Measurements from ENCODE around the gene USP17L13.
"Not testable (repeated sequence)": the region's sequence is repeated elsewhere in the genome, so short reads cannot be mapped to it uniquely, and the experiment has no call there.

USP17L13 gene, protein sequence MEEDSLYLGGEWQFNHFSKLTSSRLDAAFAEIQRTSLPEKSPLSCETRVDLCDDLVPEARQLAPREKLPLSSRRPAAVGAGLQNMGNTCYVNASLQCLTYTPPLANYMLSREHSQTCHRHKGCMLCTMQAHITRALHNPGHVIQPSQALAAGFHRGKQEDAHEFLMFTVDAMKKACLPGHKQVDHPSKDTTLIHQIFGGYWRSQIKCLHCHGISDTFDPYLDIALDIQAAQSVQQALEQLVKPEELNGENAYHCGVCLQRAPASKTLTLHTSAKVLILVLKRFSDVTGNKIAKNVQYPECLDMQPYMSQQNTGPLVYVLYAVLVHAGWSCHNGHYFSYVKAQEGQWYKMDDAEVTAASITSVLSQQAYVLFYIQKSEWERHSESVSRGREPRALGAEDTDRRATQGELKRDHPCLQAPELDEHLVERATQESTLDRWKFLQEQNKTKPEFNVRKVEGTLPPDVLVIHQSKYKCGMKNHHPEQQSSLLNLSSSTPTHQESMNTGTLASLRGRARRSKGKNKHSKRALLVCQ

DNA sequence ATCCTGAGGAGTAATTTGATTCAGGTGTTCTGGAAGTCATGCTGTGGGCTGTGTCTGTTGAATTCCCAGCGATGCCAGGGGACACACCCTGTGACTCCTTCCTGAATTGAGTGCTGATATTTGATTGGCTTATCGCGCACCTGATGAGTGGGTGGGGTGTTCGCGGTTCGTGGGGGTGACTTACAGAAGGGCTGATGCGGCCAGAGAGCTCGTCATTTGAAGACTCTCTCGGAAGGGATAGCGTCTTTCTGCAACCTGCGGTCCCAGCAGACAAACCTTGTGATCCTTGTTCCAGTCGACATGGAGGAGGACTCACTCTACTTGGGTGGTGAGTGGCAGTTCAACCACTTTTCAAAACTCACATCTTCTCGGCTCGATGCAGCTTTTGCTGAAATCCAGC lies at the start of gene USP17L13:
Gene USP17L13 (plus strand): TSS at position 301 of the 400 bp plus-strand sequence. CDS start 0 bp downstream, at position 301.
- DNase-seq = not testable (repeated sequence)

DNA sequence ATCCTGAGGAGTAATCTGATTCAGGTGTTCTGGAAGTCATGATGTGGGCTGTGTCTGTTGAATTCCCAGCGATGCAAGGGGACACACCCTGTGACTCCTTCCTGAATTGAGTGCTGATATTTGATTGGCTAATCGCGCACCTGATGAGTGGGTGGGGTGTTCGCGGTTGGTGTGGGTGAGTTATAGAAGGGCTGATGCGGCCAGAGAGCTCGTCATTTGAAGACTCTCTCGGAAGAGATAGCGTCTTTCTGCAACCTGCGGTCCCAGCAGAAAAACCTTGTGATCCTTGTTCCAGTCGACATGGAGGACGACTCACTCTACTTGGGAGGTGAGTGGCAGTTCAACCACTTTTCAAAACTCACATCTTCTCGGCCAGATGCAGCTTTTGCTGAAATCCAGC lies 14.3 kb upstream of the USP17L13 start, which contains the start of gene USP17L10:
Gene USP17L10 (plus strand): TSS at position 301 of the 400 bp plus-strand sequence. CDS start 0 bp downstream, at position 301.
- not testable (repeated sequence) for DNase-seq

DNA sequence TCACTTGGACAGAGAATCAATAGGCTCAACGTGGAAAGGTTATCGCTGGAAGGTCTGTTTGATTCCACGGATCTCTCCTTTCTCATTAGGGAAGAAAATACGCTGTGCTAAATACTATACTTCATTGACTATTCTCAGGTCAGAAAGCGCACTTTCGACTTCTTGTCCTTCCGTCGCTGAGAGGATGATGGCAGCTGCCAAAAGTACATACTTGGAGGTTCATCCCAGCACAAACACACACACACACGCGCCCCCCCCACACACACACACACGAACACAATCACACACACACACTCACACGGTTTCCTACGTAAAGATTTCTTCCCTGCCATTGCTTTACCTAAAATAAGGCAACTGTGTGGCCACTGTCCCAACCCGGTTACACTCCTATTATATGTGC lies 10.0 kb upstream of the USP17L13 start:
- DNase-seq = not testable (repeated sequence)

DNA sequence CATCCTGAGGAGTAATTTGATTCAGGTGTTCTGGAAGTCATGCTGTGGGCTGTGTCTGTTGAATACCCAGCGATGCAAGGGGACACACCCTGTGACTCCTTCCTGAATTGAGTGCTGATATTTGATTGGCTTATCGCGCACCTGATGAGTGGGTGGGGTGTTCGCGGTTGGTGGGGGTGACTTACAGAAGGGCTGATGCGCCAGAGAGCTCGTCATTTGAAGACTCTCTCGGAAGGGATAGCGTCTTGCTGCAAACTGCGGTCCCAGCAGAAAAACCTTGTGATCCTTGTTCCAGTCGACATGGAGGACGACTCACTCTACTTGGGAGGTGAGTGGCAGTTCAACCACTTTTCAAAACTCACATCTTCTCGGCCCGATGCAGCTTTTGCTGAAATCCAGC lies 9.6 kb upstream of the USP17L13 start, which contains the start of gene USP17L11:
Gene USP17L11 (plus strand): TSS at position 301 of the 400 bp plus-strand sequence. CDS start 0 bp downstream, at position 301.
- not testable (repeated sequence) for DNase-seq

DNA sequence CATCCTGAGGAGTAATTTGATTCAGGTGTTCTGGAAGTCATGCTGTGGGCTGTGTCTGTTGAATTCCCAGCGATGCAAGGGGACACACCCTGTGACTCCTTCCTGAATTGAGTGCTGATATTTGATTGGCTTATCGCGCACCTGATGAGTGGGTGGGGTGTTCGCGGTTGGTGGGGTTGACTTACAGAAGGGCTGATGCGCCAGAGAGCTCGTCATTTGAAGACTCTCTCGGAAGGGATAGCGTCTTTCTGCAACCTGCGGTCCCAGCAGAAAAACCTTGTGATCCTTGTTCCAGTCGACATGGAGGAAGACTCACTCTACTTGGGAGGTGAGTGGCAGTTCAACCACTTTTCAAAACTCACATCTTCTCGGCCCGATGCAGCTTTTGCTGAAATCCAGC lies 4.8 kb upstream of the USP17L13 start, which contains the start of gene USP17L12:
Gene USP17L12 (plus strand): TSS at position 301 of the 400 bp plus-strand sequence. CDS start 0 bp downstream, at position 301.
- DNase-seq = not testable (repeated sequence)

DNA sequence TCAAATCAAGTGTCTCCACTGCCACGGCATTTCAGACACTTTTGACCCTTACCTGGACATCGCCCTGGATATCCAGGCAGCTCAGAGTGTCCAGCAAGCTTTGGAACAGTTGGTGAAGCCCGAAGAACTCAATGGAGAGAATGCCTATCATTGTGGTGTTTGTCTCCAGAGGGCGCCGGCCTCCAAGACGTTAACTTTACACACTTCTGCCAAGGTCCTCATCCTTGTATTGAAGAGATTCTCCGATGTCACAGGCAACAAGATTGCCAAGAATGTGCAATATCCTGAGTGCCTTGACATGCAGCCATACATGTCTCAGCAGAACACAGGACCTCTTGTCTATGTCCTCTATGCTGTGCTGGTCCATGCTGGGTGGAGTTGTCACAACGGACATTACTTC lies 5.6 kb downstream of the USP17L13 start:
- not testable (repeated sequence) for DNase-seq

DNA sequence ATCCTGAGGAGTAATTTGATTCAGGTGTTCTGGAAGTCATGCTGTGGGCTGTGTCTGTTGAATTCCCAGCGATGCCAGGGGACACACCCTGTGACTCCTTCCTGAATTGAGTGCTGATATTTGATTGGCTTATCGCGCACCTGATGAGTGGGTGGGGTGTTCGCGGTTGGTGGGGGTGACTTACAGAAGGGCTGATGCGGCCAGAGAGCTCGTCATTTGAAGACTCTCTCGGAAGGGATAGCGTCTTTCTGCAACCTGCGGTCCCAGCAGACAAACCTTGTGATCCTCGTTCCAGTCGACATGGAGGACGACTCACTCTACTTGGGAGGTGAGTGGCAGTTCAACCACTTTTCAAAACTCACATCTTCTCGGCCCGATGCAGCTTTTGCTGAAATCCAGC lies 9.4 kb downstream of the USP17L13 start, which contains the start of gene USP17L15:
Gene USP17L15 (plus strand): TSS at position 301 of the 400 bp plus-strand sequence. CDS start 0 bp downstream, at position 301.
- DNase-seq = not testable (repeated sequence)

DNA sequence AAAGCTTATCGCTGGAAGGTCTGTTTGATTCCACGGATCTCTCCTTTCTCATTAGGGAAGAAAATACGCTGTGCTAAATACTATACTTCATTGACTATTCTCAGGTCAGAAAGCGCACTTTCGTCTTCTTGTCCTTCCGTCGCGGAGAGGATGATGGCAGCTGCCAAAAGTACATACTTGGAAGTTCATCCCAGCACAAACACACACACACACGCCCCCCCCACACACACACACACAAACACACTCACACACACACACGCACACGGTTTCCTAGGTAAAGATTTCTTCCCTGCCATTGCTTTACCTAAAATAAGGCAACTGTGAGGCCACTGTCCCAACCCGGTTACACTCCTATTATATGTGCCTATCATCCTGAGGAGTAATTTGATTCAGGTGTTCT lies 13.8 kb downstream of the USP17L13 start:
- DNase-seq = not testable (repeated sequence)

DNA sequence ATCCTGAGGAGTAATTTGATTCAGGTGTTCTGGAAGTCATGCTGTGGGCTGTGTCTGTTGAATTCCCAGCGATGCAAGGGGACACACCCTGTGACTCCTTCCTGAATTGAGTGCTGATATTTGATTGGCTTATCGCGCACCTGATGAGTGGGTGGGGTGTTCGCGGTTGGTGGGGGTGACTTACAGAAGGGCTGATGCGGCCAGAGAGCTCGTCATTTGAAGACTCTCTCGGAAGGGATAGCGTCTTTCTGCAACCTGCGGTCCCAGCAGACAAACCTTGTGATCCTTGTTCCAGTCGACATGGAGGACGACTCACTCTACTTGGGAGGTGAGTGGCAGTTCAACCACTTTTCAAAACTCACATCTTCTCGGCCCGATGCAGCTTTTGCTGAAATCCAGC lies 18.9 kb downstream of the USP17L13 start, which contains the start of gene USP17L17:
Gene USP17L17 (plus strand): TSS at position 301 of the 400 bp plus-strand sequence. CDS start 0 bp downstream, at position 301.
- not testable (repeated sequence) for DNase-seq

DNA sequence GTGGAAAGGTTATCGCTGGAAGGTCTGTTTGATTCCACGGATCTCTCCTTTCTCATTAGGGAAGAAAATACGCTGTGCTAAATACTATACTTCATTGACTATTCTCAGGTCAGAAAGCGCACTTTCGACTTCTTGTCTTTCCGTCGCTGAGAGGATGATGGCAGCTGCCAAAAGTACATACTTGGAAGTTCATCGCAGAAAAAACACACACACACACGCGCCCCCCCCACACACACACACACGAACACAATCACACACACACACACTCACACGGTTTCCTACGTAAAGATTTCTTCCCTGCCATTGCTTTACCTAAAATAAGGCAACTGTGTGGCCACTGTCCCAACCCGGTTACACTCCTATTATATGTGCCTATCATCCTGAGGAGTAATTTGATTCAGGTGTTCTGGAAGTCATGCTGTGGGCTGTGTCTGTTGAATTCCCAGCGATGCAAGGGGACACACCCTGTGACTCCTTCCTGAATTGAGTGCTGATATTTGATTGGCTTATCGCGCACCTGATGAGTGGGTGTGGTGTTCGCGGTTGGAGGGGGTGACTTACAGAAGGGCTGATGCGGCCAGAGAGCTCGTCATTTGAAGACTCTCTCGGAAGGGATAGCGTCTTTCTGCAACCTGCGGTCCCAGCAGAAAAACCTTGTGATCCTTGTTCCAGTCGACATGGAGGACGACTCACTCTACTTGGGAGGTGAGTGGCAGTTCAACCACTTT lies 23.4 kb downstream of the USP17L13 start, which contains the start of gene USP17L18:
Gene USP17L18 (plus strand): TSS at position 678 of the 728 bp plus-strand sequence. CDS start 0 bp downstream, at position 678.
- DNase-seq = not testable (repeated sequence)

DNA sequence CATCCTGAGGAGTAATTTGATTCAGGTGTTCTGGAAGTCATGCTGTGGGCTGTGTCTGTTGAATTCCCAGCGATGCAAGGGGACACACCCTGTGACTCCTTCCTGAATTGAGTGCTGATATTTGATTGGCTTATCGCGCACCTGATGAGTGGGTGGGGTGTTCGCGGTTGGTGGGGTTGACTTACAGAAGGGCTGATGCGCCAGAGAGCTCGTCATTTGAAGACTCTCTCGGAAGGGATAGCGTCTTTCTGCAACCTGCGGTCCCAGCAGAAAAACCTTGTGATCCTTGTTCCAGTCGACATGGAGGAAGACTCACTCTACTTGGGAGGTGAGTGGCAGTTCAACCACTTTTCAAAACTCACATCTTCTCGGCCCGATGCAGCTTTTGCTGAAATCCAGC lies 28.4 kb downstream of the USP17L13 start, which contains the start of gene USP17L19:
Gene USP17L19 (plus strand): TSS at position 301 of the 400 bp plus-strand sequence. CDS start 0 bp downstream, at position 301.
- DNase-seq = not testable (repeated sequence)

DNA sequence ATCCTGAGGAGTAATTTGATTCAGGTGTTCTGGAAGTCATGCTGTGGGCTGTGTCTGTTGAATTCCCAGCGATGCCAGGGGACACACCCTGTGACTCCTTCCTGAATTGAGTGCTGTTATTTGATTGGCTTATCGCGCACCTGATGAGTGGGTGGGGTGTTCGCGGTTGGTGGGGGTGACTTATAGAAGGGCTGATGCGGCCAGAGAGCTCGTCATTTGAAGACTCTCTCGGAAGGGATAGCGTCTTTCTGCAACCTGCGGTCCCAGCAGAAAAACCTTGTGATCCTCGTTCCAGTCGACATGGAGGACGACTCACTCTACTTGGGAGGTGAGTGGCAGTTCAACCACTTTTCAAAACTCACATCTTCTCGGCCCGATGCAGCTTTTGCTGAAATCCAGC lies 33.1 kb downstream of the USP17L13 start, which contains the start of gene USP17L20:
Gene USP17L20 (plus strand): TSS at position 301 of the 400 bp plus-strand sequence. CDS start 0 bp downstream, at position 301.
- not testable (repeated sequence) for DNase-seq

DNA sequence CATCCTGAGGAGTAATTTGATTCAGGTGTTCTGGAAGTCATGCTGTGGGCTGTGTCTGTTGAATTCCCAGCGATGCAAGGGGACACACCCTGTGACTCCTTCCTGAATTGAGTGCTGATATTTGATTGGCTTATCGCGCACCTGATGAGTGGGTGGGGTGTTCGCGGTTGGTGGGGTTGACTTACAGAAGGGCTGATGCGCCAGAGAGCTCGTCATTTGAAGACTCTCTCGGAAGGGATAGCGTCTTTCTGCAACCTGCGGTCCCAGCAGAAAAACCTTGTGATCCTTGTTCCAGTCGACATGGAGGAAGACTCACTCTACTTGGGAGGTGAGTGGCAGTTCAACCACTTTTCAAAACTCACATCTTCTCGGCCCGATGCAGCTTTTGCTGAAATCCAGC lies 37.9 kb downstream of the USP17L13 start, which contains the start of gene USP17L21:
Gene USP17L21 (plus strand): TSS at position 301 of the 400 bp plus-strand sequence. CDS start 0 bp downstream, at position 301.
- DNase-seq = not testable (repeated sequence)

DNA sequence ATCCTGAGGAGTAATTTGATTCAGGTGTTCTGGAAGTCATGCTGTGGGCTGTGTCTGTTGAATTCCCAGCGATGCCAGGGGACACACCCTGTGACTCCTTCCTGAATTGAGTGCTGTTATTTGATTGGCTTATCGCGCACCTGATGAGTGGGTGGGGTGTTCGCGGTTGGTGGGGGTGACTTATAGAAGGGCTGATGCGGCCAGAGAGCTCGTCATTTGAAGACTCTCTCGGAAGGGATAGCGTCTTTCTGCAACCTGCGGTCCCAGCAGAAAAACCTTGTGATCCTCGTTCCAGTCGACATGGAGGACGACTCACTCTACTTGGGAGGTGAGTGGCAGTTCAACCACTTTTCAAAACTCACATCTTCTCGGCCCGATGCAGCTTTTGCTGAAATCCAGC lies 42.6 kb downstream of the USP17L13 start, which contains the start of gene USP17L22:
Gene USP17L22 (plus strand): TSS at position 301 of the 400 bp plus-strand sequence. CDS start 0 bp downstream, at position 301.
- DNase-seq = not testable (repeated sequence)

DNA sequence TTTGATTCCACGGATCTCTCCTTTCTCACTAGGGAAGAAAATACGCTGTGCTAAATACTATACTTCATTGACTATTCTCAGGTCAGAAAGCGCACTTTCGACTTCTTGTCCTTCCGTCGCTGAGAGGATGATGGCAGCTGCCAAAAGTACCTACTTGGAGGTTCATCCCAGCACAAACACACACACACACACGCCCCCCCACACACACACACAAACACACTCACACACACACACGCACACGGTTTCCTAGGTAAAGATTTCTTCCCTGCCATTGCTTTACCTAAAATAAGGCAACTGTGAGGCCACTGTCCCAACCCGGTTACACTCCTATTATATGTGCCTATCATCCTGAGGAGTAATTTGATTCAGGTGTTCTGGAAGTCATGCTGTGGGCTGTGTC lies 47.0 kb downstream of the USP17L13 start:
- not testable (repeated sequence) for DNase-seq

All from T1000 (cell line).